Lower leg skin (tissue), 3 donors: ENCODE measurements around the gene RCOR1.

ENCODE experiments used
- POLR2A ChIP-seq, 2 donors: fragments of 450-650 bp; IDR thresholded peaks; one replicate each; pipeline ENCODE4 v1.6.1; 2016 to 2017; ENCODE audit warnings: antibody characterized with exemption in 2 of 2, mild to moderate bottlenecking in 1 of 2, moderate library complexity in 1 of 2
- TF ChIP-seq, protein P1 (sequence below), 3 donors: fragments of 450-650 bp; IDR thresholded peaks; one replicate each; pipeline ENCODE4 v1.5.1; 2016; ENCODE audit warnings: antibody characterized with exemption in 3 of 3, mild to moderate bottlenecking in 3 of 3, moderate library complexity in 2 of 3

DNA sequence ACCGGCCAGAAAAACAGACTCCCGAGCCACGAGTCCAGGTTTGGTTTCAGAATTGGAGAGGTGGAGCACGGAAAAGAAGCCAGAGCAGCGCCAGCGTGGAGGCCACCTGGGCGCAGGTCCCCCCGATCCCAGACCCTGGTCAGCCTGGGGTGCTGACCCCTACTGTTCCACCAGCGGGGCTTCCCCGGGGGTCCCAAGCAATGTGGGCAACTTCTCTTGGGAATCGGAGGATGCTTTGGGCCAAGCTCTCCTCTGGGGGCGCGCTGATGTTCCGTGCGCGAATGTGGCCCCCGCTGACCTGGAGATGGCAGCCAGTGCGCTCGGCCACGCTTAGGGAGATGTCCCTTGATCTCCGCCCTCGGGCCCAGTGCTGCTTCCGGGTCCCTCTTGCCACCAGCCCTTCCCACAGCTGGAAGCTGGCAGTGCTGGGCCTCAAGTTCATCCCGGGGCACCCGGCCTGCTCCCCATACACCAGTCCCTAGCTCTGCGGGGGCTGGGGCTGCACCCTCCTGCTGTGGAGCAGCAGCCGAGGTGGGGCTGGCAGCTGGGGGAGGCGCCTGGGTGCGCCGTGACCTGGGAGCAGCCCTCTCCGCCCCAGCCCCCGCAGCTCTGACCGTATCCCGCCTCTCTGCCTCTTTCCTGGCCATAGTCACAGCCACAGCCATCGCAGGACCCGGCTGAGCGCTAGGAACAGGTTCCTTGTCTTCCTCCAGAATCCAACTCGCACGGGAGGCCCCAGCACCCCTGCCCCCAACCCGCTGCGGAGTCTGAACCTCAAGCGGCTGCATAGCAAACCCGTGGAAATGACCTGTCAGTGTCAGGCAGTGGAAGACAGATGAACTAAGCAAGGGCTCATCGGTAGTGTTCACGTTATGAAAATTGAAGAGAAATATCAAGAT, 91.2 kb downstream of the RCOR1 start:
- TF ChIP-seq, protein P1, sequence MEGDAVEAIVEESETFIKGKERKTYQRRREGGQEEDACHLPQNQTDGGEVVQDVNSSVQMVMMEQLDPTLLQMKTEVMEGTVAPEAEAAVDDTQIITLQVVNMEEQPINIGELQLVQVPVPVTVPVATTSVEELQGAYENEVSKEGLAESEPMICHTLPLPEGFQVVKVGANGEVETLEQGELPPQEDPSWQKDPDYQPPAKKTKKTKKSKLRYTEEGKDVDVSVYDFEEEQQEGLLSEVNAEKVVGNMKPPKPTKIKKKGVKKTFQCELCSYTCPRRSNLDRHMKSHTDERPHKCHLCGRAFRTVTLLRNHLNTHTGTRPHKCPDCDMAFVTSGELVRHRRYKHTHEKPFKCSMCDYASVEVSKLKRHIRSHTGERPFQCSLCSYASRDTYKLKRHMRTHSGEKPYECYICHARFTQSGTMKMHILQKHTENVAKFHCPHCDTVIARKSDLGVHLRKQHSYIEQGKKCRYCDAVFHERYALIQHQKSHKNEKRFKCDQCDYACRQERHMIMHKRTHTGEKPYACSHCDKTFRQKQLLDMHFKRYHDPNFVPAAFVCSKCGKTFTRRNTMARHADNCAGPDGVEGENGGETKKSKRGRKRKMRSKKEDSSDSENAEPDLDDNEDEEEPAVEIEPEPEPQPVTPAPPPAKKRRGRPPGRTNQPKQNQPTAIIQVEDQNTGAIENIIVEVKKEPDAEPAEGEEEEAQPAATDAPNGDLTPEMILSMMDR (IDR thresholded peaks at IDR 0.05): no peak
- no peak for TF ChIP-seq POLR2A (IDR thresholded peaks at IDR 0.05)
